OCI-LY1 (cell line): ENCODE data around the gene DCTN2.

Experiments used
- EZH2 ChIP-seq: fragments of 200-600 bp; sonication (generic), shearing (Covaris generic); IDR thresholded peaks from 2 replicates; pipeline ENCODE4 v1.8.0; 2017; ENCODE audit warnings: borderline replicate concordance, mixed run types, mild to moderate bottlenecking, antibody characterized with exemption, low read length, moderate library complexity, mixed read lengths
- TF ChIP-seq, protein P1 (sequence below): fragments of 200-600 bp; sonication (generic), shearing (Covaris generic); IDR thresholded peaks from 2 replicates; pipeline ENCODE4 v1.5.1; 2017; ENCODE audit warnings: mild to moderate bottlenecking, antibody characterized with exemption, low read length, moderate library complexity, mixed read lengths

DNA sequence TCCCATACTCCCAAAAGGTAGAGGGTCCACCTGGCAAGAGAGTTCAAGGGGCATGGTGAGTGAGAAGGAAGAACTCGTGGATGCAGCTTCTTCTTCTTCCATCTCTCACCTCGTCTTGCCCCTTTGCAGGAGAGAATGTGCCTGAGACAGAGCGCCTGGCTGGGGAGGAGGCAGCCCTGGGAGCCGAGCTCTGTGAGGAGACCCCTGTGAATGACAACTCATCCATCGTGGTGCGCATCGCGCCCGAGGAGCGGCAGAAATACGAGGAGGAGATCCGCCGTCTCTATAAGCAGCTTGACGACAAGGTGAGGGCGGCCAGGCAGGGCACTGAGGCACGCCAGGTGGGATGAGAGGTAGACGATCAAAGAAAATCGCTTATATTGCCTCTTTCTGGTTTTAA, 22.9 kb upstream of the DCTN2 start:
- TF ChIP-seq, protein P1, sequence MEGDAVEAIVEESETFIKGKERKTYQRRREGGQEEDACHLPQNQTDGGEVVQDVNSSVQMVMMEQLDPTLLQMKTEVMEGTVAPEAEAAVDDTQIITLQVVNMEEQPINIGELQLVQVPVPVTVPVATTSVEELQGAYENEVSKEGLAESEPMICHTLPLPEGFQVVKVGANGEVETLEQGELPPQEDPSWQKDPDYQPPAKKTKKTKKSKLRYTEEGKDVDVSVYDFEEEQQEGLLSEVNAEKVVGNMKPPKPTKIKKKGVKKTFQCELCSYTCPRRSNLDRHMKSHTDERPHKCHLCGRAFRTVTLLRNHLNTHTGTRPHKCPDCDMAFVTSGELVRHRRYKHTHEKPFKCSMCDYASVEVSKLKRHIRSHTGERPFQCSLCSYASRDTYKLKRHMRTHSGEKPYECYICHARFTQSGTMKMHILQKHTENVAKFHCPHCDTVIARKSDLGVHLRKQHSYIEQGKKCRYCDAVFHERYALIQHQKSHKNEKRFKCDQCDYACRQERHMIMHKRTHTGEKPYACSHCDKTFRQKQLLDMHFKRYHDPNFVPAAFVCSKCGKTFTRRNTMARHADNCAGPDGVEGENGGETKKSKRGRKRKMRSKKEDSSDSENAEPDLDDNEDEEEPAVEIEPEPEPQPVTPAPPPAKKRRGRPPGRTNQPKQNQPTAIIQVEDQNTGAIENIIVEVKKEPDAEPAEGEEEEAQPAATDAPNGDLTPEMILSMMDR, result no peak
- TF ChIP-seq EZH2, result no peak
